HepG2 (cell line): ENCODE results near the gene CCR2. TPM values are rescaled to one million over a fixed set of nuclear protein-coding genes. Genes with fewer than 3 reads are reported as not detected.

Experiments used
- ATAC-seq: fragments of 200-7000 bp; cut with Tn5 transposase; 3 replicates; pipeline ENCODE4 v1.9.1; 2020; ENCODE audit warnings: mild to moderate bottlenecking, moderate library complexity
- BruUV-seq: library from RNA; stranded (reverse); fragments of 400-500 nt; replicated peaks from 2 replicates; lab custom pipeline; 2021; lab: Mats Ljungman, UMichigan
- CTCF ChIA-PET: fragments of 300-600 bp; formaldehyde crosslinking; extraction: SDS; loops from one replicate; lab custom pipeline; 2021; ENCODE audit warnings: low total read pairs, inconsistent platforms, low intra/inter-chr PET ratio; lab: Yijun Ruan, JAX
- POLR2A ChIA-PET: fragments of 350-600 bp; sonication (Branson Sonifier 250); formaldehyde crosslinking; loops from one replicate; lab custom pipeline; 2020; ENCODE audit warnings: antibody characterized with exemption, inconsistent platforms; lab: Yijun Ruan, JAX
- DNase-seq: peaks from one replicate; pipeline ENCODE4 v3.0.0-alpha.2; 2015; ENCODE audit warnings: low spot score
- FAIRE-seq: peaks from 3 replicates; lab custom pipeline; 2011; peaks lifted over from hg19 to GRCh38; lab: Jason Lieb, UNC
- H2AFZ ChIP-seq: one replicate; pipeline ENCODE4 v1.6.1; 2011; ENCODE audit warnings: low read length, inconsistent platforms
- H3K27ac ChIP-seq: fragments of 300-600 bp; 3 replicates; pipeline ENCODE4 v1.8.0; 2011; ENCODE audit warnings: mixed run types, mild to moderate bottlenecking, mixed read lengths, low read length, inconsistent platforms; ENCODE audit not compliant: insufficient read depth; ENCODE audit errors: extremely low read length
- H3K27me3 ChIP-seq, 2 experiments: fragments of 200-600 bp in 1 of 2; 2 replicates in 1 of 2; 3 replicates in 1 of 2; pipeline versions ENCODE4 v1.6.0 to v1.8.0; 2011; ENCODE audit warnings: low read length in 2 of 2, mild to moderate bottlenecking in 2 of 2, moderate library complexity in 2 of 2, inconsistent platforms in 1 of 2; ENCODE audit not compliant: insufficient read depth in 2 of 2, control insufficient read depth in 1 of 2
- H3K36me3 ChIP-seq, 2 experiments: fragments of 200-600 bp in 1 of 2; replicated peaks in 1 of 2; 2 replicates in 1 of 2; 3 replicates in 1 of 2; pipeline versions ENCODE4 v1.5.1 to v1.8.0; 2011; ENCODE audit warnings: low read length in 2 of 2, inconsistent platforms in 1 of 2; ENCODE audit not compliant: insufficient read depth in 2 of 2, control insufficient read depth in 1 of 2
- H3K4me1 ChIP-seq: 2 replicates; pipeline ENCODE4 v1.5.1; 2012; ENCODE audit warnings: low read length, inconsistent platforms; ENCODE audit not compliant: insufficient read depth
- H3K4me2 ChIP-seq: 2 replicates; pipeline ENCODE4 v1.6.0; 2011; ENCODE audit warnings: low read depth, low read length, inconsistent platforms
- H3K4me3 ChIP-seq, 3 experiments: fragments of 200-600 bp in 1 of 3; sonication (generic), shearing (Covaris generic) in 1 of 3; replicated peaks in 1 of 3; 2 replicates each; pipeline ENCODE4 v1.5.1; 2011 to 2016; ENCODE audit warnings: low read length in 3 of 3, inconsistent platforms in 2 of 3, low read depth in 2 of 3, mild to moderate bottlenecking in 2 of 3, control low read depth in 1 of 3, mixed read lengths in 1 of 3; ENCODE audit not compliant: insufficient read depth in 1 of 3
- H3K79me2 ChIP-seq: one replicate; pipeline ENCODE4 v1.6.1; 2011; ENCODE audit warnings: low read length, inconsistent platforms; ENCODE audit not compliant: insufficient read depth
- H3K9ac ChIP-seq: 2 replicates; pipeline ENCODE4 v1.6.0; 2011; ENCODE audit warnings: mild to moderate bottlenecking, low read depth, low read length, inconsistent platforms; ENCODE audit not compliant: insufficient read depth
- H3K9me3 ChIP-seq: 2 replicates; pipeline ENCODE4 v1.5.1; 2012; ENCODE audit warnings: mild to moderate bottlenecking, low read length
- H4K20me1 ChIP-seq: 2 replicates; pipeline ENCODE4 v1.6.0; 2011; ENCODE audit warnings: inconsistent platforms, mild to moderate bottlenecking, low read length, moderate library complexity; ENCODE audit not compliant: insufficient read depth
- ARID5B ChIP-seq: IDR thresholded peaks from 2 replicates; pipeline ENCODE4 v1.4.0; 2020; ENCODE audit warnings: mild to moderate bottlenecking, missing genetic modification reagents
- CEBPB ChIP-seq: IDR thresholded peaks from 2 replicates; pipeline ENCODE4 v1.6.1; 2011; ENCODE audit warnings: low read depth, low read length, improper control_type of control experiment, borderline replicate concordance
- WGBS: methylation state at CpG from one replicate; pipeline ENCODE4 v1.1.6; 2017; ENCODE audit warnings: low lambda C conversion rate; 5-methylcytosine and 5-hydroxymethylcytosine counted together
- in situ Hi-C: cut with HindIII; loops from 2 replicates; pipeline ENCODE4 v1.10.0; 2017; ENCODE audit warnings: low pct_unique_long_range_greater_than_20kb; ENCODE audit not compliant: extremely low pct_ligation_motif_present
- intact Hi-C: fragments of 100-400 bp; cut with micrococcal nuclease; formaldehyde crosslinking; loops from one replicate; pipeline ENCODE4 v1.10.0; 2022; ENCODE audit not compliant: unreplicated experiment
- polyA plus RNA-seq, 8 experiments: library from polyadenylated mRNA; depleted of rRNA in 3 of 8; stranded (reverse) in 7 of 8; unstranded in 1 of 8; fragments of >200 nt; fragmentation: Illumina TruSeq in 4 of 8; extraction: Trizol in 4 of 8; gene quantifications; 2 replicates each; pipeline versions ENCODE4 v1.2.1 to v1.2.3, GENCODE V29; 2011 to 2016; ENCODE audit warnings: low read depth in 4 of 8, missing spikeins in 1 of 8, mixed read lengths in 1 of 8; ENCODE audit not compliant: insufficient read depth in 1 of 8
- total RNA-seq, 5 experiments: library from RNA; depleted of rRNA; stranded (reverse); fragments of >200 nt; fragmentation: Illumina TruSeq; extraction: Trizol; gene quantifications; 2 replicates each; pipeline ENCODE4 v1.2.3, GENCODE V29; 2016; ENCODE audit warnings: low read depth in 1 of 5

The CCR2 gene
- total and polyA plus RNA-seq, 2 of the 13 experiments (the other 11 are each of a cell fraction or from before 2014, with no cell fraction given): not detected

- DNase-seq (no peak), FAIRE-seq (no peak), ATAC-seq (no peak)
- Histone ChIP-seq H2AFZ (no peak overlapping the region), H3K27me3 (peaks cover 0 to 3% of the 10 kb centered on the region in 2 experiments; a peak in 1 of 5 replicates), H3K9ac (no peak overlapping the region), H3K4me1 (no peaks in the 10 kb centered on the region), H4K20me1 (no peaks in the 10 kb centered on the region), H3K79me2 (no peaks in the 10 kb centered on the region), H3K9me3 (no peaks in the 10 kb centered on the region), H3K36me3 (no peaks in the 10 kb centered on the region), H3K4me2 (no peak overlapping the region), H3K4me3 (no peak overlapping the region), H3K27ac (no peak overlapping the region)
- intact Hi-C loops: no loop called here
- ChIA-PET CTCF (no interaction called here), POLR2A (no interaction called here)
- no TSS peak for BruUV-seq
- TF ChIP-seq CEBPB (0 out of 2 replicates have a peak, but pooled peaks have one; percentile 1), ARID5B (CRISPR knock-in tag) (no peak)
- 23% methylated on average over 3 of the region's 3 CpGs for WGBS
- in situ Hi-C loops: no loop called here
Observed at GRCh38 chr3:46318207-46318927, 35.5 kb upstream of the CCR2 start.
